GM18505 (cell line): Measurements from ENCODE around the gene POLR3E.

Source experiments
- ATAC-seq: cut with Tn5 transposase; IDR thresholded peaks from one replicate; pipeline ENCODE4 v1.9.1; 2021; ENCODE audit not compliant: unreplicated experiment
- POLR2A ChIP-seq: IDR thresholded peaks from 4 replicates; pipeline ENCODE4 v1.6.1; 2011; ENCODE audit warnings: borderline replicate concordance; ENCODE audit not compliant: insufficient read depth, insufficient read length; ENCODE audit errors: extremely low read depth

POLR3E gene

DNA sequence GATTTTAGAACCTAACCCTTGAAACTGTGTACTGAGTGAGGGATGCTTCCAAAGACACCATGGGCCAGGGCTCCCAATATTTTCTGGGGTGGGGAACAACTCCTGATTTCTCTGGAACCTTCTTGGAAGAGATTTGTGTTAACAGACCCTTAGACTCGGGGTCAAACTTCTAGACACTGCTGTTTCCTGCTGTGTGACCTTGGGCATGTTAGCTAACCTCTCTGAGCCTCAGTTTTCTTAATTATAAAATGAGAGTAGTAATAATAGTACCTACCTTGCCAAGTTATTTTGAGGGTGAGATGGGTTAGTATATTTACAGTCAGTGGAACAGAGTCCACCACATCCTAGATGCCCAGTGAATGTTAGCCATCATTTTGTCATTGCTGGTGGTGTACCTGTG, 18.8 kb downstream of the POLR3E start:
- no peak for ATAC-seq
- no peak for TF ChIP-seq POLR2A

DNA sequence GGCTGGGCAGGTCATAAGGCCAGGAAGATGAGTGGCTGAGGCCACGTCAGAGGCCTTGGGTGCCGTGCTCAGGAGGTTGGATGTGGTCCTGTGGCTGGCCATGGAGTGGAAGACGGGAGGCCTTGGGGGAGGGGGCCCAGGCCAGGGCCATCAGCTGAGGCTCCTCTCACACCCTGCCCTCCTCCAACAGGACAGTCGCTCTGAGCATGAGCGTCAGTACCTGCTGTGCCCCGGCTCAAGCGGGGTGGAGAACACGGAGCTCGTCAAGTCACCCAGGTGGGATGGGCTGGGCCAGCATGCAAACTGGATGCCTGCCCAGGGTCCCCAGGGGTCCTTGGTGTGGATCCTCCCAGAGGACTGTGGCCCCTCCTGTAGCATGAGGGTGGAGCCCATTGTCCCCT, 19.2 kb downstream of the POLR3E start:
- TF ChIP-seq POLR2A, result no peak
- no peak for ATAC-seq

DNA sequence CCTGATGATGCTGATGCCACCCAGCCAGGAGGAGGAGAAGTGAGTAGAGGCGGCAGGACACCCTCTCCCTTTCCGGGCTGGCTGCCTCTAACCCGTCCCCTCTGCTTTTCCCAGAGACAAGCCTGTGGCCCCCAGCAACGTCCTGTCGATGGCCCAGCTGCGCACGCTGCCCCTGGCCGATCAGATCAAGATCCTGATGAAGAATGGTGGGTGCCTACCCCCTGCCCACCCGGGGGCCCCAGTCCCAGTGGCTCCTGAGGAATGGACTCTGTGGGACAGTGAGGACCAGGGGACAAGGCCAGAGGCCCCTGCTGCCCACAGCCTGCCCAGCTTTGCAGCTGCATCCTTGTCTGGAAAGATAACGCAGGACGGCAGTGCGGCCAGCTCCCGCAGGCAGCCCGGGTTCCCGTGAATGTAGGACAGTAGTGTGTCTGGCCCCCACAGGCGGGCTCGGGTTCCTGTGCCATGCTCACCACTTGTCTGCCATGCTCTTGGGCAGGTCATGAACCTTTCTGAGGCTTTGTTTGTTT, 19.9 kb downstream of the POLR3E start:
- TF ChIP-seq POLR2A, result no peak
- no peak for ATAC-seq

DNA sequence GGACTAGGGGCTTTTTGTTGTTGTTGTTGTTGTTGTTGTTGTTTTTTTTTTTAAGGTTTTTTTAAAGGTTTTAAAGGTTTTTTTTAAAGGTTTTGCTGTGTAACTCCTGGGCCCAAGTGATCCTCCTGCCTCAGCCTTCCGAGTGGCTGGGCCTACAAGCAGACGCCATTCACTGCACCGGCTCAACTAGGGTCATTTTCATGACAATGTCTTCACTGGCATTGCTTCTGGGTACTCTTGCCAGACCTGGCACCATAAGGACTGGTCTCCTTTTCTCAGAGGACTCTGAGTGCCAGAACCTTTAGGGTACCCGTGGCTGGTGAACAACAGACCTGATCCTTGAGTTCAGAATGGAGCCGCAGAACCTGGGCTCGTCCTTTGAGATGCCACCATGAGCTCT, 20.4 kb downstream of the POLR3E start:
- no peak for ATAC-seq
- no peak for TF ChIP-seq POLR2A

DNA sequence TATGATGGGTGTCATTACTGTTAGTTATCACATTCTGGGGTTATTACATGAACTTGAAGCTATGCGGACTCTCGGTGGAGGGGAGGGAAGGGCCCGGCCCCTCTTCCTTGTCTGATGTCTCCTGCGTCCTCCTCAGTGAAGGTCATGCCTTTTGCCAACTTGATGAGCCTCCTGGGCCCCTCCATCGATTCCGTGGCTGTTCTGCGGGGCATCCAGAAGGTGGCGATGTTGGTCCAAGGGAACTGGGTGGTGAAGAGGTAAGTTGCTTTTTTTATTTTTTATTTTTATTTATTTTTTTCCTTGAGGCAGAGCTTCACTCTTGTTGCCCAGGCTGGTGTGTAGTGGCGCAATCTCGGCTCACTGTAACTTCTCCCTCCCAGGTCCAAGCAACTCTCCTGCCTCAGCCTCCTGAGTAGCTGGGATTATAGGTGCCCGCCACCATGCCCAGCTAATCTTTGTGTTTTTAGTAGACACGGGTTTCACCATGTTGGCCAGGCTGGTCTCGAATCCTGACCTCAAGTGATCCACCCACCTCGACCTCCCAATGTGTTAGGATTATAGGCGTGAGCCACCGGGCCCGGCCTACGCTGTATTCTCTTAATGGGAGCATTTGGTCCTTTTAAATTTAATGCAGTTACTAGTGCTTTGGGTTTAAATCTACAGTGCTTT, 21.6 kb downstream of the POLR3E start:
- no peak for TF ChIP-seq POLR2A
- ATAC-seq, result no peak

DNA sequence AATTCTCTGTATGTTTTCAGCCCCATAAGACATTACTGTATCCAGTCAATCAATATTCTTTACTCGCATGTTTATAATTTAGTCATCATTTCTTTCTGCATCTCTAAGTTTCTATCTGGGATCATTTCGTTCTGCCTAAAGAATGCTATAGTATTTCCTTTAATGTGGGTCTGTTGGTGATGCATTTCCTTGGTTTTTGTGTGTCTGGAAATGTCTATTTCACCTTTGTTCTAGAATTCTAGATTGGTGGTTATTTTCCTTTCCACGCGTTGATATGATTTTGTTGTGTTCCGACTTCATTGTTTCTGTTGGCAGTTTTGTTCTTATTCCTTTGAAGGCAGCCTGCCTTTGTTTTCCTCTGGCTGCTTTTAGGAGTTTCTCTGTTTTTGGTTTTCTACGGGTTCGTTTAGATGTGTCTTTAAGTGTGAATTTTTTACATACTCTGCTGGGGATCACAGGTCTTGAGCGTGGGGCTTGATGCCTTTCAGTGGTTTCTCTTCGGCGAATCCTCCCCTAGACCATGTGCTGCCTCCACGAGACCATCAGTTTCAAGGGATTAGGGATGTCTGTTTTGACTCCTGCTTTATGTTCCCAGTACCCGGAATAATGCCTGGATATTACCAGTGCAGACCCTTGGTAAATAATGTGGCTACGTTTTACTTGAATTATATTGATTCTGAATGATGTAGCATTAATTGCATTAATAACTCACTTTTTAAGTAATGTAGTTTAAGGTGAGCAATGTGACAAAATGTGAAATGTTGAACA, 23.5 kb downstream of the POLR3E start:
- ATAC-seq, result no peak

DNA sequence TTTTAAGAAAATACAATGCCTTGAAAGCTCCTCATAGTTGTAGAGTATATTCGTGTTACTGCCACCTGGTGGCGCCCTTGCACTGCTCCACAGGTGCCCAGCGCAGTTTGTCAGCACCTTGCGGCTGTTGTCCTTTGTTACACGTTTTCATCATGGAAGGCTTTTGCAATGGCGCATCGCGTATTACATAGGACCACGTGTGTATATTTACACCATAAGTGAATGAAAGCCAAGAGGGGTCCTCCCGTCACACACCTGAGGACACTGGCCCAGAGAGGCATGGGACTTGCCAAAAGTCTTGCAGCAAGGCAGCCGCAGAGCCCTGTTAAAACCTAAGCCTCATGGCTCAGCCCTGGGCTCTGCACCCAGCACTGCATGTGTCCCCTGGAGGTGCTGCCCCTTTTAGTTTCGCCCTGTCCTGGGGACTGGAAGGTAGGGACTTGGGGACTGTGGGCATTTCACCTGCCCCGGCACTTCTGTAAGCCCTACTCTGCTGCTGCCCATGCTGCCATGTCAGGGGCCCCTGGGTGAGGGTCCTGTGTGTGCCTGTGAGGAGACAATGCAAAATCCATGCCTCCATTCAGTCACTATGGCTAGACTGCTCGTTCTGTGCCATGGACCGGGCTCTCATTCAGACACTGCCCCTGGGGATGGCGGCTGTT, 24.3 kb downstream of the POLR3E start:
- TF ChIP-seq POLR2A, result no peak
- ATAC-seq, result no peak

More for the DNA sequence above, 23.5 kb downstream of the POLR3E start:
- TF ChIP-seq POLR2A, result no peak

DNA sequence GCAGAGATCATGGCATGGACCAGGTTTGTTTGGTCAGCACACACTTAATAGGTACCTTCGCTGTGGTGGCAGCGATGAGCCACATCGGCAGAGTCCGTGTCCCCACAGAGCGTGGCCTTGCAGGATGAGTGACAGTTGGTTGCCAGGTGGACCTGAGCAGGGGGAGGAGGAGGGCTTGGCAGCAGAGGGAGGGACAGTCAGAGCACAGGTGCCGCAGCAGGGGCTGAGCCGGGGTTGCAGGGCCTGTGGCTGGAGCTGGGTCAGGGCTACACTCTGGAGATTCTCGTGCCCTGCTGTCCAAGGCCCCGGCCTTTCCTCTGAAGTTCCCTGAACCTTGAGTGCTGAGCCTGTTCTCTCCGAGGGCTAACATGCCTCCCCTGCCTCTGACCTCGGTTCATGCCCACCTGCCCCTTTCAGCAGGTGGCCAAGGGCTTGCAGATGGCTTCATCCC, 24.8 kb downstream of the POLR3E start:
- TF ChIP-seq POLR2A, result no peak
- ATAC-seq, result no peak

DNA sequence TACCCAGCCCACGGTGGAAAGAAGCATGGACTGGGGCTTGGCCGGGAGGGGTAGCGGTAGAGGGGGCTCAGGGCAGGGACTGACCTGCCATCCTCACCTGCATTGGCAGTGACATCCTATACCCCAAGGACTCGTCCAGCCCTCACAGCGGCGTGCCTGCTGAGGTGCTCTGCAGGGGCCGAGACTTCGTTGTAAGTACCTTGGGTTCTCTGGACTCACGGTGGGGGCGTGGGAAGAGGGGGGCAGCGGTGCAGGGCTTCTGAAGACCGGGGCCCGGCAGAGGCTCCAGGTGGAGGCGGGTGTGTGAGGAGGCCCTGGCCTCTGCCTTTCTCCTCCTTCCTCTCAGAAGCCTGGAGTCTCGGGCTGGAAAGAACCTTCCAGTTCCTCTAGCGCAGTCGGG, 25.5 kb downstream of the POLR3E start:
- ATAC-seq, result no peak
- no peak for TF ChIP-seq POLR2A

DNA sequence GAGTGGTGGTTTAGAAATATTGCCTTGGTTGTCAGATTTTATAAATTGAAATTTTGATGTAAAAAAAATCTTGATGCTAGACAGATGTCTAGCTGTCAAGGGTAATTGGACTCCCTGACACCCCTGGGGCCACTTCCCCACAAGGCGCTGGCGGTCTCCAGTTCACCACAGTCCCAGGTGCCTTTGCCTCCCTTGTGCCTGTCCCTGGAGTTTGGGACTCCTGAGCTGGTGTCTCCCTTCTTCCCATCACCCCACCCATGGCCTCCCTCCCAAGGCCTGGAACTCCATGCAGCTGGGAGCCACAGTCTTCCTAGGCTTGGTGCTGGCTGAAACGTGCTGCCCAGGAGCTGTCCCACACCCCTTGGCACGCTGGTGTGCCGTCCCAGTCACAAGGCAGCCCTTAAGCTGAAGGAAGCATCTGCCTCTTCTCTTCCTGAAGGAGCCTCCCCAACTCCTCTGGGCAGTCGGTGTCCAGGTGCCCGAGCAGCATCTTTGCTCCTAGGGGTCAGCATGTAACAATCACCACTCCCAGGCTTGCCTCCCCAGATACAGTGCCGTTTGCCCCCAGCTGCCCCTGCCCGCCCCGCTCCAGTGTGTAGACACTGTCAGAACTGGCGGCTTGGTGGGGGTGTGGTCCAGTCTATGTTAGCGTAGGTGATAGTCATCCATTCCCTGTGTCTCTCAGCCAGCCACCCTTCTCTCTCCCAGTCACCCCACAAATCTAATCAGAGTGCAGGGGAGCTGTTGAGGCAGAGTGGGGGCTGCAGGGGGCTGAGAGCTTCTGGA, 26.2 kb downstream of the POLR3E start:
- ATAC-seq, result no peak
- no peak for TF ChIP-seq POLR2A

DNA sequence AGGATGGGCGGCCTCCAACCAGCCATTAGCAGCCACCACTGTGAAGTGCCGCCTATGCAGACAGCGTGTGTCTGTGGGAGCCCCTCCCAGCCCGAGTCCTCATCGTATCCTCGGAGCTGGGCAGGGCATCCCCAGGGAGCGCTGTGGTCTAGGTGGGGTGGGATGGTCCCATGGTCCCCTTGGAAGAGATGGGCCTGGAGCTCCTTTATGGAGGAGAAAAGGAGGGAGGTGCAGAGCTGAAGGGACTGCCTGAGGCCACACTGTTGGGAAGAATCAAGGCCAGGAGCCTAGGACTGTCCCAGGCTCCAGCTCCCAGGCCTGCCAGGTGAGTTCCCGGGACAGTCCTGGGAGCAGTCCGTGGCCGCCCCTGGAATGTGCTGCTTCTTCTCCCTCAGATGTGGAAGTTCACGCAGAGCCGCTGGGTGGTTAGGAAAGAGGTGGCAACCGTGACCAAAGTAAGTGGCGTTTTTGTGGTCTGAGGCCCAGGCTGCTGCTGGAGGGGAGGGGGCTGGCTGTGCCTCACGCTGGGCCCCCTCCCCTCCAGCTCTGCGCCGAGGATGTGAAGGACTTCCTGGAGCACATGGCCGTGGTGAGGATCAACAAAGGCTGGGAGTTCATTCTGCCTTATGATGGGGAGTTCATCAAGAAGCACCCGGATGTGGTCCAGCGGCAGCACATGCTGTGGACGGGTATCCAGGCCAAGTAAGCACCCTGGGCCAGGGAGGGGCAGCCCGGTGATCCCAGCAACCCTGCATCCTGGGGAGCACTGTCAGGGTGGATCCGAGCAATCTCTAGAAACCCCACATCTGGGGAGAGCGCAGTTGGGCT, 27.0 kb downstream of the POLR3E start:
- ATAC-seq, result no peak
- no peak for TF ChIP-seq POLR2A
